ENCODE results near the gene YWHAE. TPM values are rescaled to one million over a fixed set of nuclear protein-coding genes. Genes with fewer than 3 reads are reported as not detected.
"Not testable (repeated sequence)": the region's sequence is repeated elsewhere in the genome, so short reads cannot be mapped to it uniquely, and the experiment has no call there.

Gene YWHAE
- total RNA-seq, 1 experiment from 2014 or later: 210 TPM

GRCh38 chr17:1362065-1362848 lies 37.8 kb downstream of the YWHAE start:
- no peaks in the 10 kb centered on the region for H3K27me3 ChIP-seq (ENCODE audit: low read length)
- no peaks in the 10 kb centered on the region for H3K9me3 ChIP-seq (ENCODE audit: low read length)
- ChIA-PET CTCF (no interaction called here), POLR2A (ENCODE audit: unreplicated experiment) (no interaction called here)
- no peak overlapping the region for H3K4me3 ChIP-seq (ENCODE audit: low read length)
- ATAC-seq (no peak), DNase-seq (no peak)
- peaks cover 3% of the 10 kb centered on the region; the same call in 1 of the 2 replicates for H3K4me1 ChIP-seq (ENCODE audit: insufficient read depth, low read length)
- BruUV-seq (replicated peaks): no TSS peak
- no peak overlapping the region for H3K27ac ChIP-seq (ENCODE audit: low read length)
- H2AFZ ChIP-seq (ENCODE audit: low read length): no peak overlapping the region
- peaks cover 36% of the 10 kb centered on the region for H3K36me3 ChIP-seq (ENCODE audit: low read depth, low read length)
- no peak overlapping the region for H3K4me2 ChIP-seq (ENCODE audit: low read length)
- intact Hi-C loops (cut with micrococcal nuclease): loop anchor here (10.0 kb wide), 3 partner anchors 63 to 153 kb away; partner anchors contain the start of genes CRK and INPP5K
- H3F3A ChIP-seq (ENCODE audit: low read length, unreplicated experiment): peaks cover 5% of the 10 kb centered on the region
- H3K79me2 ChIP-seq (ENCODE audit: low read length): peaks cover 90% of the 10 kb centered on the region
- no peak overlapping the region for H3K9ac ChIP-seq (ENCODE audit: low read length)
- peaks cover 49% of the 10 kb centered on the region for H4K20me1 ChIP-seq (ENCODE audit: low read length)
- no peaks in the 10 kb centered on the region for H3K9me2 ChIP-seq (replicated peaks; ENCODE audit: low read length)
- TF ChIP-seq CTCF (conservative IDR thresholded peaks at IDR 0.05; ENCODE audit: low read depth, low read length) (no peak), EZH2 (IDR thresholded peaks at IDR 0.05; ENCODE audit: low read length, unreplicated experiment) (no peak), EZH2phosphoT487 (IDR thresholded peaks at IDR 0.05; ENCODE audit: borderline replicate concordance, low read length) (no peak)

- H3K27me3 ChIP-seq (ENCODE audit: low read length): no peaks in the 10 kb centered on the region
- DNase-seq (no peak), ATAC-seq (no peak)
- peaks cover 3% of the 10 kb centered on the region; the same call in 1 of the 2 replicates for H3K4me1 ChIP-seq (ENCODE audit: insufficient read depth, low read length)
- CTCF ChIA-PET: no interaction called here
- no peak overlapping the region for H3K27ac ChIP-seq (ENCODE audit: low read length)
- intact Hi-C loops (cut with micrococcal nuclease): loop anchor here (10.0 kb wide), 3 partner anchors 64 to 154 kb away; partner anchors contain the start of genes CRK and INPP5K
- H4K20me1 ChIP-seq (ENCODE audit: low read length): peaks cover 40% of the 10 kb centered on the region
- H3K9me2 ChIP-seq (replicated peaks; ENCODE audit: low read length): no peaks in the 10 kb centered on the region
- H2AFZ ChIP-seq (ENCODE audit: low read length): no peak overlapping the region
- peaks cover 3% of the 10 kb centered on the region for H3F3A ChIP-seq (ENCODE audit: low read length, unreplicated experiment)
- no peaks in the 10 kb centered on the region for H3K9me3 ChIP-seq (ENCODE audit: low read length)
- H3K9ac ChIP-seq (ENCODE audit: low read length): no peak overlapping the region
- peaks cover 86% of the 10 kb centered on the region for H3K79me2 ChIP-seq (ENCODE audit: low read length)
- TSS peak; percentile 18 for BruUV-seq (replicated peaks)
- H3K4me3 ChIP-seq (ENCODE audit: low read length): no peak overlapping the region
- H3K4me2 ChIP-seq (ENCODE audit: low read length): no peak overlapping the region
- POLR2A ChIA-PET (ENCODE audit: unreplicated experiment): interaction anchor here (0.5 kb wide), 1 partner anchor 52 kb away, joined by 13 read pairs; no protein-coding TSS in a partner anchor
- H3K36me3 ChIP-seq (ENCODE audit: low read depth, low read length): peaks cover 43% of the 10 kb centered on the region
- TF ChIP-seq EZH2 (IDR thresholded peaks at IDR 0.05; ENCODE audit: low read length, unreplicated experiment): no peak
- TF ChIP-seq EZH2phosphoT487 (IDR thresholded peaks at IDR 0.05; ENCODE audit: borderline replicate concordance, low read length): no peak
- TF ChIP-seq CTCF (conservative IDR thresholded peaks at IDR 0.05; ENCODE audit: low read depth, low read length): no peak; the same call in 1 of the 2 replicates
Observed at GRCh38 chr17:1360975-1361374, 39.0 kb downstream of the YWHAE start.

GRCh38 chr17:1360315-1360714 lies 39.7 kb downstream of the YWHAE start:
- H3K9ac ChIP-seq (ENCODE audit: low read length); H3K27ac ChIP-seq (ENCODE audit: low read length); H3K27me3 ChIP-seq (ENCODE audit: low read length); H3K4me3 ChIP-seq (ENCODE audit: low read length); H3K4me2 ChIP-seq (ENCODE audit: low read length); H3K9me2 ChIP-seq (replicated peaks; ENCODE audit: low read length); DNase-seq; H2AFZ ChIP-seq (ENCODE audit: low read length); CTCF ChIA-PET; H3K9me3 ChIP-seq (ENCODE audit: low read length); H3F3A ChIP-seq (ENCODE audit: low read length, unreplicated experiment); H3K4me1 ChIP-seq (ENCODE audit: insufficient read depth, low read length); POLR2A ChIA-PET (ENCODE audit: unreplicated experiment); BruUV-seq (replicated peaks): not testable (repeated sequence)
- H3K79me2 ChIP-seq (ENCODE audit: low read length): peaks cover 83% of the 10 kb centered on the region
- H4K20me1 ChIP-seq (ENCODE audit: low read length): peaks cover 40% of the 10 kb centered on the region
- H3K36me3 ChIP-seq (ENCODE audit: low read depth, low read length): peaks cover 43% of the 10 kb centered on the region
- peak; percentile 42; the same call in 1 of the 2 replicates for ATAC-seq
- intact Hi-C loops (cut with micrococcal nuclease): loop anchor here (10.0 kb wide), 3 partner anchors 64 to 154 kb away; partner anchors contain the start of genes CRK and INPP5K

Data from PC-3 (cell line).